Endodermal cell (in vitro differentiated cells): Measurements from ENCODE around the gene VPS51. TPM values are rescaled to one million over a fixed set of nuclear protein-coding genes. Genes with fewer than 3 reads are reported as not detected.
A peak's percentile ranks its signal among the peaks of the same experiment; 100 is the strongest.

Experiments used
- DNase-seq: peaks from one replicate; pipeline ENCODE4 v3.0.0-alpha.2; 2017
- H3K27ac ChIP-seq: 2 replicates; pipeline ENCODE4 v1.5.1; 2013; ENCODE audit warnings: mild to moderate bottlenecking, low read depth, low read length, moderate library complexity
- H3K27me3 ChIP-seq: 2 replicates; pipeline ENCODE4 v1.6.1; 2013; ENCODE audit warnings: mild to moderate bottlenecking, low read length, moderate library complexity; ENCODE audit not compliant: insufficient read depth, control insufficient read depth, poor library complexity, severe bottlenecking
- H3K36me3 ChIP-seq: 2 replicates; pipeline ENCODE4 v1.7.0; 2013; ENCODE audit warnings: mild to moderate bottlenecking, low read length, moderate library complexity; ENCODE audit not compliant: control insufficient read depth, insufficient read depth
- H3K4me1 ChIP-seq: one replicate; pipeline ENCODE4 v1.7.0; 2013; ENCODE audit warnings: low read length; ENCODE audit not compliant: control insufficient read depth, insufficient read depth
- H3K4me3 ChIP-seq: 2 replicates; pipeline ENCODE4 v1.5.1; 2013; ENCODE audit warnings: mild to moderate bottlenecking, low read length, moderate library complexity
- H3K9ac ChIP-seq: 2 replicates; pipeline ENCODE4 v1.6.1; 2013; ENCODE audit warnings: mild to moderate bottlenecking, low read length, moderate library complexity; ENCODE audit not compliant: poor library complexity, severe bottlenecking; ENCODE audit errors: extremely low read depth
- H3K9me3 ChIP-seq: 2 replicates; pipeline ENCODE4 v1.6.1; 2013; ENCODE audit warnings: mild to moderate bottlenecking, low read length, moderate library complexity; ENCODE audit not compliant: control insufficient read depth
- H3K27ac Mint-ChIP-seq: 2 replicates; pipeline ENCODE4 v1.8.0; 2020; ENCODE audit warnings: mixed read lengths
- H3K27me3 Mint-ChIP-seq: 2 replicates; pipeline ENCODE4 v1.8.0; 2021; ENCODE audit warnings: mild to moderate bottlenecking, mixed read lengths; ENCODE audit not compliant: insufficient read depth
- H3K36me3 Mint-ChIP-seq: 2 replicates; pipeline ENCODE4 v1.8.0; 2020; ENCODE audit warnings: low read depth, mixed read lengths
- H3K4me1 Mint-ChIP-seq: 2 replicates; pipeline ENCODE4 v1.8.0; 2020; ENCODE audit warnings: mixed read lengths
- H3K4me3 Mint-ChIP-seq: 2 replicates; pipeline ENCODE4 v1.8.0; 2020; ENCODE audit warnings: mild to moderate bottlenecking, moderate library complexity, mixed read lengths
- H3K9me3 Mint-ChIP-seq: 2 replicates; pipeline ENCODE4 v1.8.0; 2020; ENCODE audit warnings: mild to moderate bottlenecking, mixed read lengths
- CTCF ChIP-seq: fragments of 200-600 bp; sonication (generic); conservative IDR thresholded peaks from 2 replicates; pipeline ENCODE4 v1.5.0; 2021; ENCODE audit warnings: antibody characterized with exemption, mild to moderate bottlenecking
- WGBS, 2 experiments: methylation state at CpG; one replicate each; pipeline versions ENCODE4 v1.1.5 to v1.1.7; 2013; ENCODE audit warnings: missing lambda C conversion rate in 2 of 2, mixed read lengths in 1 of 2; ENCODE audit not compliant: insufficient coverage in 1 of 2, insufficient read length in 1 of 2; 5-methylcytosine and 5-hydroxymethylcytosine counted together
- total RNA-seq, 2 donors: library from RNA; stranded (reverse); fragmentation: NEBNext Ultra II Directional in 1 of 2; extraction: Animal tissue kit (Norgen Biotek cat#: 25700) in 1 of 2; gene quantifications; 2 replicates in 1 of 2; 3 replicates in 1 of 2; pipeline ENCODE4 v1.2.1, GENCODE V29; 2021

VPS51 gene
- total RNA-seq, 2 donors from 2014 or later = 107 to 113 TPM

- Mint-ChIP-seq H3K4me3 (peak overlapping the region; percentile 75), H3K9me3 (no peaks in the 10 kb centered on the region), H3K27ac (no peak overlapping the region), H3K4me1 (peaks cover 7% of the 10 kb centered on the region), H3K27me3 (no peaks in the 10 kb centered on the region), H3K36me3 (peaks cover 23% of the 10 kb centered on the region)
- H3K4me1 ChIP-seq = peaks cover 8% of the 10 kb centered on the region
- H3K9me3 ChIP-seq = no peaks in the 10 kb centered on the region
- H3K4me3 ChIP-seq = no peak overlapping the region
- H3K27me3 ChIP-seq = no peaks in the 10 kb centered on the region
- peaks cover 54% of the 10 kb centered on the region for H3K36me3 ChIP-seq
- TF ChIP-seq CTCF = no peak
- no peak overlapping the region for H3K9ac ChIP-seq
- no peak for DNase-seq
- H3K27ac ChIP-seq = no peak overlapping the region
- 95 to 97% methylated on average over 20 to 21 of the region's 21 CpGs for WGBS, 2 experiments
Observed at GRCh38 chr11:65115361-65116082, 19.5 kb downstream of the VPS51 start.

- Mint-ChIP-seq H3K27me3 (no peaks in the 10 kb centered on the region), H3K9me3 (no peaks in the 10 kb centered on the region), H3K4me1 (peaks cover 12% of the 10 kb centered on the region), H3K36me3 (peaks cover 29% of the 10 kb centered on the region), H3K4me3 (peak overlapping the region; percentile 75), H3K27ac (peak overlapping the region; percentile 92)
- 36 to 37% methylated on average over 63 to 68 of the region's 68 CpGs for WGBS, 2 experiments
- Histone ChIP-seq H3K27ac (peak overlapping the region; percentile 64), H3K4me1 (peaks cover 5% of the 10 kb centered on the region), H3K9me3 (no peaks in the 10 kb centered on the region), H3K9ac (peak overlapping the region; percentile 90), H3K27me3 (no peaks in the 10 kb centered on the region), H3K36me3 (peaks cover 61% of the 10 kb centered on the region), H3K4me3 (peak overlapping the region; percentile 85)
- peak; percentile 80 for DNase-seq
- TF ChIP-seq CTCF = no peak
Observed at GRCh38 chr11:65116370-65117205, 20.6 kb downstream of the VPS51 start.

- peak within 1 kb of the TSS; percentile 85 for H3K4me3 ChIP-seq
- H3K27ac Mint-ChIP-seq = peak within 1 kb of the TSS; percentile 92
- peak; percentile 97 for TF ChIP-seq CTCF
- no peaks in the 10 kb centered on the region for H3K9me3 Mint-ChIP-seq
- peaks cover 12% of the 10 kb centered on the region for H3K4me1 Mint-ChIP-seq
- no peaks in the 10 kb centered on the region for H3K27me3 ChIP-seq
- H3K36me3 ChIP-seq = peaks cover 61% of the 10 kb centered on the region
- no peaks in the 10 kb centered on the region for H3K27me3 Mint-ChIP-seq
- H3K4me3 Mint-ChIP-seq = peak within 1 kb of the TSS; percentile 75
- H3K9me3 ChIP-seq = no peaks in the 10 kb centered on the region
- H3K4me1 ChIP-seq = peaks cover 5% of the 10 kb centered on the region
- peak within 1 kb of the TSS; percentile 90 for H3K9ac ChIP-seq
- WGBS, 2 experiments = 1 to 3% methylated on average over 56 to 89 of the region's 89 CpGs
- DNase-seq = peak; percentile 100
- peak within 1 kb of the TSS; percentile 64 for H3K27ac ChIP-seq
- peaks cover 33% of the 10 kb centered on the region for H3K36me3 Mint-ChIP-seq
Observed at GRCh38 chr11:65117206-65118096, 21.4 kb downstream of the VPS51 start, which contains the start of gene ZNHIT2. Gene ZNHIT2, minus strand, starts transcription at chr11:65117701. Its CDS starts 48 bp downstream, at chr11:65117653.
